Measurements from ENCODE around the gene MRPS15. TPM values are rescaled to one million over a fixed set of nuclear protein-coding genes. Genes with fewer than 3 reads are reported as not detected.
A peak's percentile ranks its signal among the peaks of the same experiment; 100 is the strongest.

The MRPS15 gene
- total RNA-seq, 2 experiments from 2014 or later = 123 to 169 TPM

DNA sequence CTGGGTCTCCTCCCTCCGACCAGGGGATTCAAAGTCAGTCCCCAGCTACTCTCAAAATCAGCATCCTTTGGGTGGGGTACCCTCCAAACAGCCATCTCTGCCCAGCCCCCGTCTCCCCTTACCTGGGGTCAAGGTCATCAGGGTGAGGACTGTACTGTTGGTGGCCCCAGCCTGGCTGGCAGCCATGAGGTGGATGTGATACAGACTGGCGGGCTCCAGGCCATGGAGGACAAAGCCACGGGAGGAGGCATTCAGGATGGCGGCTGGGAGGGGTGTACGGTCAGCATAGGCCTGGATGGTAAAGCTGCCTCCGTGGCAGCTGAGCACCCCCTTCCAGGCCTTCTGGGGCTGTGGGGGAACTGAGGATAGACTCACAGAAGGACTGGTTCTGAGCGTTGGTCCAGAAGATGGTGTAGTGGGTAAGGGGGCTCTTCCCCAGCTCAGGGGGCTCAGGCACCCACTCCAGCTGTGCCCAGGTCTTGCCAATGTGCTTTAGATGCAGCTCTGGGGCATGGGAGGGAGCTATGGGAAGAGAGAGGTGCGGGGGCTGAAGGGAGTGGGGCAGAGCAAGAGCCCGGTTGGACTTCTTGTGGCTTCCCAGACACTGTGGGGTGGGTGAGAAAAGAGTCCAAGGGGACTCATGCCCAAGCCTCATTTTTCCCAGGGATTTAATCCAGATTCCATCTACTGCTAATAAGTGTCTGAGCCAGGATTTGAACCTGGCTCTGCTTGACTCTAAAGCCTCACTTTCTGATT, 3.7 kb upstream of the MRPS15 start:
- no peaks in the 10 kb centered on the region for H3K27me3 Mint-ChIP-seq
- H3K4me1 Mint-ChIP-seq = peaks cover 13% of the 10 kb centered on the region
- H3K36me3 Mint-ChIP-seq (ENCODE audit: low read depth) = no peaks in the 10 kb centered on the region
- POLR2A ChIA-PET = no interaction called here
- ATAC-seq = no peak
- DNase-seq = no peak
- CTCF ChIA-PET = interaction anchor here (0.6 to 0.8 kb wide), 2 partner anchors 201 to 357 kb away, joined by 3 read pairs; no protein-coding TSS in a partner anchor
- intact Hi-C loops (cut with DNase I, micrococcal nuclease) = no loop called here
- H3K9me3 Mint-ChIP-seq (ENCODE audit: low read depth) = no peaks in the 10 kb centered on the region
- H3K27ac Mint-ChIP-seq = no peak overlapping the region
- no peak overlapping the region for H3K4me3 Mint-ChIP-seq

DNA sequence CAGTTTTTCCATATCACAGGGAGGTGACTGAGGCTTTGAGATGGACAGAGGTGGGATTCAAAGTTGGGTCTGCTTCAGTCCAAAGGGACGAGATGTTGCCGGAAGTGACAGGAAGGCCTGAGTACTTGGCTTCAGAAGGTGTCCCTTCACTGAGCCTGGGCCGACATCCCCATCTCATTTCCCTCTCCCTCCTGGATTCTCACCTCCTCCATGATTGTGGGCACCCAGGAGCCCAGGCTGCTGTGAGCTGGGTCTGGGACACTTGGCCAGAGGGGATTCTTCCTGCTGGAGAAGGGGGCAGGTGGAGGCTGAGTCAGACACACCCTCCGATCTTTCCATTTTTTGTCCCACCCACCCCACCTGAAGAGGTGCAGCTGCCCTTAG, 2.8 kb upstream of the MRPS15 start:
- intact Hi-C loops (cut with DNase I, micrococcal nuclease) = no loop called here
- POLR2A ChIA-PET = no interaction called here
- Mint-ChIP-seq H3K27ac (no peak overlapping the region), H3K27me3 (no peaks in the 10 kb centered on the region), H3K9me3 (ENCODE audit: low read depth) (no peaks in the 10 kb centered on the region), H3K4me1 (peaks cover 17% of the 10 kb centered on the region), H3K4me3 (no peak overlapping the region), H3K36me3 (ENCODE audit: low read depth) (peaks cover 5% of the 10 kb centered on the region)
- DNase-seq = no peak
- no peak for ATAC-seq
- CTCF ChIA-PET = interaction anchor here (0.6 to 0.8 kb wide), 2 partner anchors 200 to 357 kb away, joined by 3 read pairs; no protein-coding TSS in a partner anchor

- ChIA-PET CTCF (no interaction called here), POLR2A (interaction anchor here (0.6 kb wide), 1 partner anchor 16 kb away, joined by 3 read pairs; the partner anchor contains the start of gene OSCP1)
- Mint-ChIP-seq H3K27me3 (no peaks in the 10 kb centered on the region), H3K27ac (no peak overlapping the region), H3K9me3 (ENCODE audit: low read depth) (no peaks in the 10 kb centered on the region), H3K36me3 (ENCODE audit: low read depth) (peaks cover 10% of the 10 kb centered on the region), H3K4me1 (peaks cover 20% of the 10 kb centered on the region), H3K4me3 (no peak overlapping the region)
- intact Hi-C loops (cut with DNase I, micrococcal nuclease) = no loop called here
- no peak for ATAC-seq
- DNase-seq = no peak
Observed at GRCh38 chr1:36466370-36467026, 2.3 kb upstream of the MRPS15 start.

DNA sequence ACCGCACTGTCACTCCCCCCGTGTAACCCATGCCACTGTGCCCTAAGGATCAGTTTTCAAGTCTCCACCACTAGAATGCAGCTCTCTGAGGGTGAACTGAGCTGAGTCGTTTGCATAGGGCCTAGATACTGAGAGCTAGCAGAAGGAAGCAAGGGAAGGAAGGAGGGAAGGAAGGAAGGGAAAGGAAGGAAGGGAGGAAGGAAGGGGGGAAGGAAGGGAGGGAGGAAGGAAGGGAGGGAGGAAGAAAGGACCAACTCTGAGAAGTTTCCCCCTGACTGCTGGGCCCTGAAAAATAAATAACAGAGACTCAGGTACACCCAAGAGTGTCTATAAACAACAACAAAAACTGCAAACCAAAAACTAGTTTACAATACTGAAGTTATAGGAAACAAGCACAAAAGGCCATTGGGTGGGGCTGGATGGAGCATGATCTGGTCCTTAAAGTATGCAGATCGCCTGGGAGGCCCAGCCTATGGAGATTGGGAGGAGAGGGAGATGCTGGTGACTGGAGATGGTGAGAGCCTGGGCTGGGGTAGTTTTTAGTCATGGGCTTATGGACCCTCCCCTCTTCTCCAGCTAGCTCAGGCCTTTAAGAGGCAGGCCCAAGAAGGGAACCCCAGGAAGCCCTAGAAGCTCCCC, 1.7 kb upstream of the MRPS15 start:
- Mint-ChIP-seq H3K27ac (peak overlapping the region; percentile 97), H3K9me3 (ENCODE audit: low read depth) (no peaks in the 10 kb centered on the region), H3K4me1 (peaks cover 23% of the 10 kb centered on the region), H3K4me3 (no peak overlapping the region), H3K27me3 (no peaks in the 10 kb centered on the region), H3K36me3 (ENCODE audit: low read depth) (peaks cover 16% of the 10 kb centered on the region)
- POLR2A ChIA-PET = interaction anchor here (0.6 to 0.7 kb wide), 3 partner anchors 15 to 166 kb away, joined by 3 to 11 read pairs (median 7); partner anchors contain the start of gene OSCP1
- DNase-seq = no peak
- intact Hi-C loops (cut with DNase I, micrococcal nuclease) = loop anchor here in 1 of 2 experiments (2.0 kb wide), 2 partner anchors 15 to 317 kb away; partner anchors contain the start of genes OSCP1 and TRAPPC3
- CTCF ChIA-PET = interaction anchor here (0.6 to 0.7 kb wide), 2 partner anchors 186 to 209 kb away, joined by 3 to 4 read pairs; no protein-coding TSS in a partner anchor
- ATAC-seq = no peak

GRCh38 chr1:36464605-36465393, 615 bp upstream of the MRPS15 start:
- ATAC-seq = peak; percentile 50
- POLR2A ChIA-PET = interaction anchor here (0.6 to 1.3 kb wide), 5 partner anchors 14 to 316 kb away, joined by 3 to 11 read pairs (median 4); partner anchors contain the start of genes OSCP1, THRAP3 and TRAPPC3
- H3K9me3 Mint-ChIP-seq (ENCODE audit: low read depth) = no peaks in the 10 kb centered on the region
- peak overlapping the region; percentile 97 for H3K27ac Mint-ChIP-seq
- H3K4me1 Mint-ChIP-seq = peaks cover 23% of the 10 kb centered on the region
- intact Hi-C loops (cut with DNase I, micrococcal nuclease) = loop anchor here (1.0 to 5.0 kb wide), 13 partner anchors 14 to 1548 kb away; partner anchors contain the start of genes OSCP1 (in 2 of the 2), TRAPPC3 (in 2 of the 2), AGO3 (in 1 of the 2) and LSM10 (in 1 of the 2)
- peak overlapping the region; percentile 97 for H3K4me3 Mint-ChIP-seq
- no peaks in the 10 kb centered on the region for H3K27me3 Mint-ChIP-seq
- H3K36me3 Mint-ChIP-seq (ENCODE audit: low read depth) = peaks cover 24% of the 10 kb centered on the region
- CTCF ChIA-PET = interaction anchor here (0.6 to 1.0 kb wide), 4 partner anchors 10 to 224 kb away, joined by 3 to 4 read pairs (median 3); no protein-coding TSS in a partner anchor
- no peak for DNase-seq

DNA sequence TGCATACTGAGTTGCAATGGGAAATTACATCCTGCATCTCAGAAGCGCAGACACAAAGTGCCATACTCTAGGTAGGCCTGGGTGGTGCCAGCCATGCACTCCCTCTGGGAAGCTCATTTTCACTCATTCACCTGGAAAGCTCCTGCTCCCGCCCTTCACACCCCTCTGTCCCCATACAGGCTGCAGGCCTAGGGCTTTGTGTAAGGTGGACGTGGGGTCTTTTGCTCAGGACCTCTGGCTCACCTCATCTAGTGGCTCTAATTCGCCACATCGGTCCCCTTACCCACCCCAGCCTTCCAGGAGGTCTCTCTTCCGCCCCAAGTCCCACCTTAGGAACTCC, 751 bp downstream of the MRPS15 start:
- Mint-ChIP-seq H3K4me1 (peaks cover 36% of the 10 kb centered on the region), H3K9me3 (ENCODE audit: low read depth) (no peaks in the 10 kb centered on the region), H3K27me3 (no peaks in the 10 kb centered on the region), H3K27ac (peak overlapping the region; percentile 97), H3K36me3 (ENCODE audit: low read depth) (peaks cover 37% of the 10 kb centered on the region), H3K4me3 (peak overlapping the region; percentile 97)
- ATAC-seq = no peak
- intact Hi-C loops (cut with DNase I, micrococcal nuclease) = loop anchor here (1.0 to 5.0 kb wide), 3 partner anchors 76 to 1549 kb away; partner anchors contain the start of genes STK40 (in 1 of the 2), THRAP3 (in 1 of the 2) and UTP11 (in 1 of the 2)
- ChIA-PET CTCF (no interaction called here), POLR2A (interaction anchor here (1.1 to 1.3 kb wide), 3 partner anchors 13 to 314 kb away, joined by 3 to 10 read pairs (median 4); partner anchors contain the start of genes OSCP1, THRAP3 and TRAPPC3)
- DNase-seq = no peak

- Mint-ChIP-seq H3K4me3 (peak overlapping the region; percentile 56), H3K9me3 (ENCODE audit: low read depth) (no peaks in the 10 kb centered on the region), H3K27me3 (no peaks in the 10 kb centered on the region), H3K27ac (peak overlapping the region; percentile 95), H3K36me3 (ENCODE audit: low read depth) (peaks cover 55% of the 10 kb centered on the region), H3K4me1 (peaks cover 47% of the 10 kb centered on the region)
- DNase-seq = peak; percentile 83
- intact Hi-C loops (cut with DNase I, micrococcal nuclease) = loop anchor here (1.0 to 10.0 kb wide), 3 partner anchors 9 to 1264 kb away; partner anchors contain the start of genes OSCP1 (in 1 of the 2), SFPQ (in 1 of the 2) and TFAP2E (in 1 of the 2)
- ChIA-PET POLR2A (interaction anchor here (1.0 kb wide), 1 partner anchor 8 kb away, joined by 6 read pairs; the partner anchor contains the start of gene OSCP1), CTCF (interaction anchor here (1.0 to 1.3 kb wide), 2 partner anchors 20 to 116 kb away, joined by 3 to 4 read pairs; no protein-coding TSS in a partner anchor)
- peak; percentile 95 for ATAC-seq
Observed at GRCh38 chr1:36458910-36459309, 5.3 kb downstream of the MRPS15 start.

GRCh38 chr1:36457691-36458090, 6.5 kb downstream of the MRPS15 start:
- H3K9me3 Mint-ChIP-seq (ENCODE audit: low read depth) = no peaks in the 10 kb centered on the region
- ChIA-PET CTCF (interaction anchor here (1.3 kb wide), 1 partner anchor 115 kb away, joined by 4 read pairs; no protein-coding TSS in a partner anchor), POLR2A (no interaction called here)
- H3K36me3 Mint-ChIP-seq (ENCODE audit: low read depth) = peaks cover 55% of the 10 kb centered on the region
- peak; percentile 13 for ATAC-seq
- no peaks in the 10 kb centered on the region for H3K27me3 Mint-ChIP-seq
- H3K27ac Mint-ChIP-seq = peak overlapping the region; percentile 95
- DNase-seq = peak; percentile 24
- peaks cover 42% of the 10 kb centered on the region for H3K4me1 Mint-ChIP-seq
- intact Hi-C loops (cut with DNase I, micrococcal nuclease) = loop anchor here (1.0 to 10.0 kb wide), 3 partner anchors 7 to 1263 kb away; partner anchors contain the start of genes OSCP1 (in 1 of the 2), SFPQ (in 1 of the 2) and TFAP2E (in 1 of the 2)
- peak overlapping the region; percentile 1 for H3K4me3 Mint-ChIP-seq

GRCh38 chr1:36456391-36456928, 7.7 kb downstream of the MRPS15 start:
- Mint-ChIP-seq H3K36me3 (ENCODE audit: low read depth) (peaks cover 44% of the 10 kb centered on the region), H3K9me3 (ENCODE audit: low read depth) (no peaks in the 10 kb centered on the region), H3K4me3 (no peak overlapping the region), H3K4me1 (peaks cover 38% of the 10 kb centered on the region), H3K27me3 (no peaks in the 10 kb centered on the region), H3K27ac (peak overlapping the region; percentile 12)
- ATAC-seq (no peak), DNase-seq (no peak)
- ChIA-PET CTCF (no interaction called here), POLR2A (no interaction called here)
- intact Hi-C loops (cut with DNase I, micrococcal nuclease) = loop anchor here in 1 of 2 experiments (10.0 kb wide), 2 partner anchors 882 to 1262 kb away; partner anchors contain the start of genes SFPQ and TFAP2E

- CTCF ChIA-PET = no interaction called here
- intact Hi-C loops (cut with DNase I, micrococcal nuclease) = loop anchor here in 1 of 2 experiments (10.0 kb wide), 2 partner anchors 881 to 1261 kb away; partner anchors contain the start of genes SFPQ and TFAP2E
- Mint-ChIP-seq H3K4me3 (no peak overlapping the region), H3K9me3 (ENCODE audit: low read depth) (no peaks in the 10 kb centered on the region), H3K36me3 (ENCODE audit: low read depth) (peaks cover 34% of the 10 kb centered on the region), H3K27me3 (no peaks in the 10 kb centered on the region), H3K4me1 (peaks cover 39% of the 10 kb centered on the region), H3K27ac (no peak overlapping the region)
- ATAC-seq (no peak), DNase-seq (no peak)
- POLR2A ChIA-PET = no interaction called here
Observed at GRCh38 chr1:36455386-36455785, 8.8 kb downstream of the MRPS15 start.
